HG03521 (cell line): ENCODE data around the gene BCAS4.
"Not testable (repeated sequence)": the region's sequence is repeated elsewhere in the genome, so short reads cannot be mapped to it uniquely, and the experiment has no call there.

Experiments
- ATAC-seq: cut with Tn5 transposase; IDR thresholded peaks from one replicate; pipeline ENCODE4 v1.9.1; 2021; ENCODE audit warnings: mild to moderate bottlenecking, moderate library complexity; ENCODE audit not compliant: unreplicated experiment

Gene BCAS4

GRCh38 chr20:50769551-50770085, 25.2 kb upstream of the BCAS4 start:
- not testable (repeated sequence) for ATAC-seq

DNA sequence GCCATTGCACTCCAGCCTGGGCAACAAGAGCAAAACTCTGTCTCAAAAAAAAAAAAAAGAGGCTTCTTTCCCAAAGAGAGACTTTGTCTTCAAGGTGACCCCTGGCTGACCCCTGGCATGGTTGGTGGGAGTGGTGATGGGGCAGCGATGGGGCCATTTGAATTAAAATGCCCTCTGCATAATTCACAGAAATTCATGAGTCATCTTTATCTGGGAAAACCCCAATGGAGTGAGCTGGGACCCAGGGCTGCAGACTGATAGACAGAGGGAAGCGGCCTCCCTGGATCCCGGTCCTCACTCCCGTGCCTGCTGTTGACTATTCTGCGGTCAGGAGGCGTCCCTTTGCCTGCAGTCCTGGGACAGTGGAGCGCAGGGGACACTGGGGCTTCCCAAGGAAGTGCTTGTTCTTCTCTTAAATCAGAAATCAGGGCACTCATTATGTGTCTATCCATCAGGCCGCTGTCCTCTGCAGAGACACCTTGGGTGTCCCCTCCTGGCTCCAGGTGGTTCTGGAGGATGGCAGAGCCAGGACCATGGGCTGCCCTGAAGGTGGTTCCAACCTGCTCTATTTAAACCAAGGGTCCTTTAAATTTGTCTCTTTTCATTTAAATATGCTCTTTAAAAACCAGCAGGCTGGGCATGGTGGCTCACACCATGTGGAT, 23.3 kb upstream of the BCAS4 start:
- ATAC-seq = not testable (repeated sequence)

DNA sequence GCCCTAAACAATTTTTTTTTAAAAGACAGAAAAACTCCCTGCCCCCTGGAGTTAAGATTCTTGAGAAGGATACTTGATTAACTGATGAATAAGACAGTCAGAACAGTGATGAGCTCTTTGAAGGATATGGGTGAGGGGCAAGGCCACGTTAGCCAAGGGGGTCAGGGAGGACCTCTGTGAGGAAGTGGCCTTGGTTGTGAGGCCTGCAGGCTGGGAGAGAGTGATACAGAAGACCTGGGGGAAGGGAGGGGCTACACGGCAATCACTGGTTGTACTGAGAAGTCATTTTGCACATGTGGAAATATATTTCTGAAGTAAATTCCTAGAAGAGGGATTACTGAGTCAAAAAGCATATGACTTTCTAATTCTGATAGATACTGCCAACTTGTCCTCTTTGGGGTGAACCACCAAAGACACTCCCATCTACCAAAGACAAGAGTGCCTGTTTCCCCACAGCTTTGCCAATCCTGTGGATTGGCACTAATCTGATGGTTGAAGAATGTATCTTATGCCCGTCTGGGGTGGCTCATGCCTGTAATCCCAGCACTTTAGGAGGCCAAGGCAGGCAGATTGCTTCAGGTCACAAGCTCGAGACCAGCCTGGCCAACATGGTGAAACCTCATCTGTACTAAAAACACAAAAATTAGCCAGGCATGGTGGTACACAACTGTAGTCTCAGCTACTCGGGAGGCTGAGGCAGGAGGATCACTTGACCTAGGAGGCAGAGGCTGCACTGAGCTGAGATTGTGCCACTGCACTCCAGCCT, 22.3 kb upstream of the BCAS4 start:
- ATAC-seq = no peak

GRCh38 chr20:50774515-50774914, 20.3 kb upstream of the BCAS4 start:
- ATAC-seq = no peak

- no peak for ATAC-seq
Measured at GRCh38 chr20:50776122-50776817, 18.6 kb upstream of the BCAS4 start.

DNA sequence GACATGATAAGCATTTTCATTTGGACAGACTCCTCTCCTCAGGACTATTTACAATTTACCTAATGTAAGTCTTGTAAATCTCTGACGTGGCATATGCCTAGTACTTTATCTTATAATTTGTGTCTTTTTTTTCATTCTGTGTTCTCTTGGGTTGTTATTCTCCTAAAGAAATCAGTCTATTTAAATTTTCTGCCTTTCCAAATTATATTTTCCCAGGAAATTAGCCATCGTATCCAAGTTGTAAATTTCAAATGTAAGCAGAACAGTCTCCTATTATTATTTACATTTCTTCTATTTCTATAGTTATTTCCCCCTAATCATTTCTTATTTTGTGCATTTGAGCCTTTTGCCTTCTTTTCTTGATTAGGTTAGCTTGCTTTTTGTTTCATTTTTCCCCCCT, 17.5 kb upstream of the BCAS4 start:
- ATAC-seq = no peak

DNA sequence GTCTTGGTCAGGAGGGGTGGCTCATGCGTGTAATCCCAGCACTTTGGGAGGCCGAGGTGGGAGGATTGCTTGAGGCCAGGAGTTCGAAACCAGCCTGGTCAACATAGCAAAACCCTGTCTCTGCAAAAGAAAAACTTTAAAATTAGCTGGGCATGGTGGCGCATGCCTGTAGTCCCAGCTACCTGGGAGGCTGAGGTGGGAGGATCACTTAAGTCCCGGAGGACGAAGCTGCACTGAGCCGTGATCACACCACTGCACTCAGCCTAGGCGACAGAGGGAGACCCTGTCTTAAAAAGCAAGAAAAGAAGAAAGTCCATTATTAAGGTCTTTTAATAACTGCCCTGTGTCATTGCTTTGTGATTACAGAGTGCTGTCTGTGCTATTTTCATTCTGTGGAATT, 15.9 kb upstream of the BCAS4 start:
- ATAC-seq = not testable (repeated sequence)

- ATAC-seq = no peak
Measured at GRCh38 chr20:50783390-50783789, 11.5 kb upstream of the BCAS4 start.

- ATAC-seq = no peak
Measured at GRCh38 chr20:50783903-50784302, 11.0 kb upstream of the BCAS4 start.

GRCh38 chr20:50784464-50784863, 10.4 kb upstream of the BCAS4 start:
- no peak for ATAC-seq

DNA sequence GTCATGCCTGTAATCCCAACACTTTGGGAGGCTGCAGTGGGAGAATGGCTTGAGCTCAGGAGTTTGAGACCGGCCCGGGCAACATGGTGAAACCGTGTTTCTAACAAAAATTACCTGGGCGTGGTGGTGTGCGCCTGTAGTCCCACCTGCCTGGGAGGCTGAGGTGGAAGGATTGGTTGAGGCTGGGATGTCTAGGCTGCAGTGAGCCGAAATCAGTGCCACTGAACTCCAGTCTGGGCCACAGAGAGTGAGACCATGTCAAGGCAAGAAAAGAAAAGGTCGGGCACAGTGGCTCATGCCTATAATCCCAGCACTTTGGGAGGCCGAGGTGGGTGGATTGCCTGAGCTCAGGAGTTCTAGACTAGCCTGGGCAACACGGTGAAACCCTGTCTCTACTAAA, 8.2 kb upstream of the BCAS4 start:
- ATAC-seq = no peak

- ATAC-seq = no peak
Measured at GRCh38 chr20:50787181-50787580, 7.7 kb upstream of the BCAS4 start.

GRCh38 chr20:50788045-50788991, 6.5 kb upstream of the BCAS4 start:
- ATAC-seq = no peak

DNA sequence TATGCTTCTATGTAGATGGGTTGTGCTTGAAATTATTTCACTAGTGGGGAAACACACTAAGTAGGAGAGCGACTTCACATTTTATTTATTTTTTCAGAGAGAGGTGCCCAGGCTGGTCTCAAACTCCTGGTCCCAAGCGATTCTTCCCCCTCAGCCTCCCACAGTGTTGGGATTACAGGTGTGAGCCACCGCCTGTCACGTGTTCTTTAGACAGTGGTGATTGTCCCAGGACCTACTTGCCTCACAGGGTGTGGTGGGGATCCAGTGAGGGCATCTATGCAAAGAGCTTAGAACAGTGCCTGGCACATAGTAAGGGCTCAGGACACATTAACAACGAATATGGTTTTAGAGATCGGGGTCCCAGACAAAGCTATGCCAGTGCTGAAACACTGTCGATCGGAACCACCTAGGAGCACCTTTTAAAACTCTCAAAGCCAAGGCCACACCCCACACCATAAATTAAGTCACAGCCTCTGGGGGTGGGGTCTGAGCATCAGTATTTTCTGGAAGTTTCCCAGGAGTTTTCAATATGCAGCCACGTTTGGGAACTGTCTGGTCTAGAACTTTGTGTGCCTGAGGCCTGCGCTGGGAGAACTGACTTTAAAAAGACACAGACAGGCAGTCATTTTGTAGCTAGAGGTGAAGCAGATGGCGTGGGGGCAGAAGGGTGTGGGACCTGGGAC, 4.8 kb upstream of the BCAS4 start:
- ATAC-seq = no peak

DNA sequence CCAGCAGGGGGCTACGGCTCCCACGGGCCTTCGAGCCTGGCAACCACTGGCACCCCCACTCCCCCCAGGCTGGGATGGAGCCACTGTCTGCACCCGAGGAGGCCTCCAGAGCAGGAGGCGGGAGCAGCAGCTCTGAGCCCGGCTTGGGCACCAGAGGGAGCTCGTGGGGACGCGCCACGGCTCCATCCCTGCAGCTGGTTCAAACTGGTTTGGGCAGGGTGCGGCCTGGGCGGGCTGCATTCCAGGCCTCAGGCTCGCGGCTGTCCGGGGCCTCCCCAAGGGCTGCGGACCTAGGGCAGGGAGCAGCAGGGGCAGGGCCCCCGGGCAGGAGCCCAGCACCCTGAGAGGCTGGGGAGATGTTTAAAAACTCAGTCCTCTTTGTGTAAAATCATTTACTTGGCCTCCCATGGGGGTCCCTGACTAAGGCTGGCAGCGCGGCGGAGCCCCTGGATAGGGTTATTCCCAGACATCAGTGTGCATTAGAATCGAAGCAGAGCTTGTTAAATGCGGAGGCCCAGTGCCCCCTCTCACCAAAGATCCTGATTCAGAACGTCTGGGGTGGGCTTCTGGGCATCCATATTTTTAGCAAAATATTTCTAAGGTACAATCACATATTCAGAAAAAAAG, 4.1 kb upstream of the BCAS4 start:
- ATAC-seq = peak; percentile 49

DNA sequence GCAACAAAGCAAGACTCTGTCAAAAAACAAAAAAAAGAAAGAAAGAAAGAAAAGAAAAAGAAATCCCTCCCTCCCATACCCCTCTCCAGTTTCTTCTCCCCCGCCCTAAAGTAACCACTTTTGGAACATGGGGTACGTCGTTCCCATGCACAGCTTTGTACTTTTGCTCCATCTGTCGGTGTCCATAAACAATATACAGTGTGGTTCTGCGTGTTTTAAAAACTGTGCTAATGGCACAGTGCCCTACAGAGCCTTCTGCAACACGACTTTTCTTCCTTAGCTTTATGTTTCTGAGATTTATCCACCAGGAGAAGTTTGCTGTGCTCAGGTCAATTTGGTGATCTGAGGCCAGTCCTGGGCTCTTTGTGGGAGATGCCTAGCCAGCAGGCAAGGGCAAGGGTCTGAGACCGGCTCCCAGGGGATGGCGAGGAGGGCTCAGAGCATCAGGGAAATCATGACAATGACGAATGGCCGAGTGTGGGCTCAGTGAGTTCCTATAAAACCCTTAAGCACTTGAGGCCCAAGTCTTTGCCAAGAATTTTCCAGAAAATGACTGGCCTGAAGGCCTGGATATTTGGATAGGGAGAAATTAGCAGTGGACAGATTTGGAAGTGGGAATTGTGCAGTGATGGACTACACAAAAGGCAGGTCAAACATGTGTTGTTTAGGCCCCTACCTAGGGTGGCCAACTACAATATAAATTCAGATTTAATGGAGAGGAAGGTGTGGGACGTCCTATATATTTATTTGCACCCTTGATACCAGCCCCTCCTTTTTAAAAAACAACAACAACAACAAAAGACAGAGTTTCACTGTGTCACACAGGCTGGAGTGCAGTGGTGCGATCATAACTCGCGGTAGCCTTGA, 1.9 kb upstream of the BCAS4 start:
- ATAC-seq = no peak

DNA sequence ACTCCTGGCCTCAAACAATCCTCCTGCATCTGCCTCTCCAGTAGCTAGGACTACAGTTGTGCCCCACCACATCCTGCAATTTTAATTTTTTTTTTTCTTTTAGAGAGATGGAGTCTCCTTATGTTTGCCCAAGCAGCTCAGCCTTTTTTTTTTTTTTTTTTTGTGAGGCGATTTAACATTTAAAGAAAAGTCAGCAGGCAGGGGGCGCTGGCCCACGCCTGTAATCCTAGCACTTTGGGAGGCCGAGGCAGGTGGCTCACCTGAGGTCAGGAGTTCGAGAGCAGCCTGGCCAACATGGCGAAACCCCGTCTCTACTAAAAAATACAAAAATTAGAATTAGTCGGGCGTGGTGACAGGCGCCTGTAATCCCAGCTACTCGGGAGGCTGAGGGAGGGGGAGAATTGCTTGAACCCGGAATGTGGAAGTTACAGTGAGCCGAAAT, 1.3 kb upstream of the BCAS4 start:
- ATAC-seq = not testable (repeated sequence)

DNA sequence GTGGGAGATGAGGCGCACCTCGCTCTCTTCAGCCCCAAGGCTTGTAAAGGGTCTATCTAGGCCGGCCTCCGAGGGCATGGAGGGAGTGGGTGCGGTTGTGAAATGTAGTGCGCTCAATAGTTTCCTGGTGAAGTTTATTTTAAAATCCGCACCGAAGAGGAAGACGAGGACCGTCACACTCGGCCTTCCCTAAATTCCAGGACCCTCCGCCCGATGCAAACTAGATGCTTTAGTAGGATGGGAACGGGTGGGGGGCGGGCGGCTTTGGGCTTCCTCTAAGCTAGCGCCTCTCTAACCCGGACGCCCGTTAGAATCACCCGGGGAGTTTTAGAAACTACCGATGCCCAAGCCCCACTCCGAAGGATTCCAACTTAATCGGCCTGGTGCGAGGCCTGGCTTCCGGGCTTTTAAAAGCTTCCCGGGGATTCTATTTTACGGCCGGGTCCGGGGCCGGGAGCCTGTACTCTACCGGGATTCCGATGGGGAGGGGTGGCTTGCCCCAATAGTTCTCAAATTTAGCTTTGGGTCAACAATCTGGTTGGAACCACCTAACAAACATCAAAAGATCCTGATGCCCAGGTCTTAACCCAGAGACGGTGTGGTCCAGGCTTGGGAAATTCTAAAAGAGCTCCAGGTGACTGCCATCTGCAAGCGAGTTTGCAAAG, 548 bp upstream of the BCAS4 start:
- ATAC-seq = no peak
